ENCODE data around the gene FAM151A. TPM values are rescaled to one million over a fixed set of nuclear protein-coding genes. Genes with fewer than 3 reads are reported as not detected.

FAM151A gene
- total RNA-seq, 1 donor from 2014 or later = not detected

DNA sequence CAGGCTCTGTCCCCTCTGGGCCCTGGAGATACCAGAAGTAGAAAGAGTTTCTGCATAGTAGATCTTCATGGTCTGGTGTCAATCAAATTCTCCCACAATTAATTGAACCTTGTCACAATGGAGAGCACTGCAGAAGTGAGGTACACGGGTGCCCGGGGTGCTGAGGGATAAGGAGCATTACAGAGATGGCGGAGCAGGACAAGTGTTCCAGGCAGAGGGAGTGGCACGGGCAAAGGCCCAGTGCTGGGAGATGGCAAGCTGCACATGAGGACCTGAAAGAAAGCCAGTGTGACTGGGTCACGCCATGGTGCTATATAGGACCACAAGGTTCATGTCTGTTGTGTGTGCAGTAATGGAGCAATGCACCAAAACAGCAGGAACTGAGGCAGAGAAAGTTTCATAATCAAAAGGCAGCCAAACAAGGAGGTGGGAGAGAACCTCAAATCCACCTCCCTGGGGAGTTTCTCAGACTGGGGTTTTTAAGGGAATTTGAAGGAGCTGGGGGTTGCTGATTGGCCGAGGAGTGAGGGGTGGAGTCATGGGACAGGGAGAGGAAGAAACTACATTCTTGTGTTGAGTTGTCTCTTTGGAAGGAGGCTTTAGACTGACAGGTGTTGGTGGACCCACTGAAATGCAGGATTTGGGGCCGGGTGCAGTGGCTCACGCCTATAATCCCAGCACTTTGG, 47.6 kb downstream of the FAM151A start:
- Mint-ChIP-seq H3K36me3 (ENCODE audit: low read depth, unreplicated experiment) (no peaks in the 10 kb centered on the region), H3K9me3 (ENCODE audit: unreplicated experiment) (no peaks in the 10 kb centered on the region), H3K4me3 (ENCODE audit: unreplicated experiment) (no peak overlapping the region), H3K4me1 (ENCODE audit: unreplicated experiment) (peaks cover 56% of the 10 kb centered on the region), H3K27ac (ENCODE audit: unreplicated experiment) (peak overlapping the region; percentile 73), H3K27me3 (ENCODE audit: unreplicated experiment) (peaks cover 7% of the 10 kb centered on the region)
- no peak for TF ChIP-seq CTCF (IDR thresholded peaks at IDR 0.05; ENCODE audit: unreplicated experiment)
- DNase-seq (ENCODE audit: low spot score) = no peak

GRCh38 chr1:54575161-54575560, 48.2 kb downstream of the FAM151A start:
- no peak for DNase-seq (ENCODE audit: low spot score)
- peaks cover 56% of the 10 kb centered on the region for H3K4me1 Mint-ChIP-seq (ENCODE audit: unreplicated experiment)

GRCh38 chr1:54574158-54574778, 49.1 kb downstream of the FAM151A start:
- no peak for TF ChIP-seq CTCF (IDR thresholded peaks at IDR 0.05; ENCODE audit: unreplicated experiment)
- H3K36me3 Mint-ChIP-seq (ENCODE audit: low read depth, unreplicated experiment) = no peaks in the 10 kb centered on the region
- no peak for DNase-seq (ENCODE audit: low spot score)
- H3K4me1 Mint-ChIP-seq (ENCODE audit: unreplicated experiment) = peaks cover 64% of the 10 kb centered on the region
- no peaks in the 10 kb centered on the region for H3K9me3 Mint-ChIP-seq (ENCODE audit: unreplicated experiment)
- peaks cover 3% of the 10 kb centered on the region for H3K27me3 Mint-ChIP-seq (ENCODE audit: unreplicated experiment)
- no peak overlapping the region for H3K27ac Mint-ChIP-seq (ENCODE audit: unreplicated experiment)
- no peak overlapping the region for H3K4me3 Mint-ChIP-seq (ENCODE audit: unreplicated experiment)

More at GRCh38 chr1:54575161-54575560, 48.2 kb downstream of the FAM151A start:
- Mint-ChIP-seq H3K4me3 (ENCODE audit: unreplicated experiment) (no peak overlapping the region), H3K9me3 (ENCODE audit: unreplicated experiment) (no peaks in the 10 kb centered on the region), H3K36me3 (ENCODE audit: low read depth, unreplicated experiment) (no peaks in the 10 kb centered on the region), H3K27ac (ENCODE audit: unreplicated experiment) (no peak overlapping the region), H3K27me3 (ENCODE audit: unreplicated experiment) (peaks cover 3% of the 10 kb centered on the region)
- TF ChIP-seq CTCF (IDR thresholded peaks at IDR 0.05; ENCODE audit: unreplicated experiment) = peak; percentile 29

DNA sequence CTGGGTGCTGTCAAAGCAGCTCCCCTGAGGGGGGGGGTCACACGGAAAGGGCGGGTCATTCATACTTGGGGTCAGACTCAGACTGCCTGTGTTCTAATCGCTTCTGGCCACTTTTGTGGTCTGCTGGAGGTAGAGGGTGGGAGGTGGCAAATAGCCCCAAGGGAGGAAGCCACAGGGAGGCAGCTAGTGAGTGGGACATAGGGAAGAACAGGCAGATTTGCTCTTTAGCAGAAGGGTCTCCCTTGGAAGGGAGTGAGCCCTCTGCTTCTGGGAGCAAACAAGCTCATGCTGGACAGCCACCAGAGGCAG, 50.8 kb downstream of the FAM151A start:
- H3K27ac Mint-ChIP-seq (ENCODE audit: unreplicated experiment) = peak overlapping the region; percentile 98
- no peak for DNase-seq (ENCODE audit: low spot score)
- no peaks in the 10 kb centered on the region for H3K9me3 Mint-ChIP-seq (ENCODE audit: unreplicated experiment)
- peak overlapping the region; percentile 33 for H3K4me3 Mint-ChIP-seq (ENCODE audit: unreplicated experiment)
- H3K4me1 Mint-ChIP-seq (ENCODE audit: unreplicated experiment) = peaks cover 67% of the 10 kb centered on the region
- H3K27me3 Mint-ChIP-seq (ENCODE audit: unreplicated experiment) = peaks cover 3% of the 10 kb centered on the region
- no peak for TF ChIP-seq CTCF (IDR thresholded peaks at IDR 0.05; ENCODE audit: unreplicated experiment)
- peaks cover 6% of the 10 kb centered on the region for H3K36me3 Mint-ChIP-seq (ENCODE audit: low read depth, unreplicated experiment)

DNA sequence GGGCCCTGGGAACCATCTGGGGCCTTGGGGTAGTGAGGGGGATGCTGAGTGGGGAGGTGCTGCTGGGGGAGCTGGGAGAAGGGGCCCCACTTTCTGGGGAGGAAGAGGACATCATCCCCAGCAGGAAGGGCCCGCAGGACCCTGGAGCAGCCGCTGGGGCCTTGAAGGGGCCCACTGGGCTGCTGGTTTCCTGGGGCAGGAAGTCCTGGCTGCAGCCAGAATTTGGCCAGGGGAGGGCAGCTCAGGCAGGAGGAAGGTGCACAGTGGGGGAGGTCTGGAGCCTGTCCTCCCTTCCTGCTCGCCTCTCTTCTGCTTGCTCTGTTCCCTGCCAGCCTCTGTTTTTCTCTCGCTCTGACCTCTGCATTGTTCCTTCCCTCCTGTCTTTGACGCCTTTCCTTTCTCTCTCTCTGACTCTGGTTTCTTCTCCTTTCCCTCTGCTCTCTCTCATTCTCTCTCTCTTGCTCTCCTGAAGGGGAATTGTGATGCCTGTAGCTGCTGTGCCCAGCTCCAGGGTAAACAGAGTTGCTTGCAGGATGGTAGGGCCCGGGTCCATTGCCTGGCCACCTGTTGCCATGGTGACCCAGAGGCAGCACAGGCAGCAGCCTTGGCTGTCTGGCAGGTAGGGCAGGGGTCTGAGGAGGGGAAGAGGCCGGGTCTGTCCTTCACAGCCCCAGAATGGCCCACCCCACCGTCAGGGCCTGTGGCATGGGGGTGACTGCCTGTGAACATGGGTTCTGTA, 51.4 kb downstream of the FAM151A start:
- TF ChIP-seq CTCF (IDR thresholded peaks at IDR 0.05; ENCODE audit: unreplicated experiment) = no peak
- Mint-ChIP-seq H3K4me1 (ENCODE audit: unreplicated experiment) (peaks cover 71% of the 10 kb centered on the region), H3K27ac (ENCODE audit: unreplicated experiment) (peak overlapping the region; percentile 98), H3K27me3 (ENCODE audit: unreplicated experiment) (peaks cover 4% of the 10 kb centered on the region), H3K4me3 (ENCODE audit: unreplicated experiment) (peak overlapping the region; percentile 33), H3K9me3 (ENCODE audit: unreplicated experiment) (no peaks in the 10 kb centered on the region), H3K36me3 (ENCODE audit: low read depth, unreplicated experiment) (peaks cover 7% of the 10 kb centered on the region)
- DNase-seq (ENCODE audit: low spot score) = peak; percentile 66
